GM12864 (cell line): ENCODE data around the gene MSLN.

ENCODE experiments used
- DNase-seq: peaks from one replicate; pipeline ENCODE4 v3.0.0-alpha.2; 2011; ENCODE audit warnings: low read depth
- H3K4me3 ChIP-seq: 2 replicates; pipeline ENCODE4 v1.5.1; 2011; ENCODE audit warnings: mild to moderate bottlenecking, low read depth, low read length, control low read depth
- CTCF ChIP-seq: IDR thresholded peaks from 2 replicates; pipeline ENCODE4 v1.5.1; 2011; ENCODE audit warnings: low read depth, mild to moderate bottlenecking, moderate library complexity, low read length, control low read depth, inconsistent platforms; ENCODE audit errors: missing control alignments

Gene MSLN

GRCh38 chr16:724188-725040, 36.1 kb upstream of the MSLN start:
- no peak for DNase-seq
- no peak overlapping the region for H3K4me3 ChIP-seq
- TF ChIP-seq CTCF: no peak

- no peak for DNase-seq
Measured at GRCh38 chr16:725041-725376, 35.5 kb upstream of the MSLN start.

GRCh38 chr16:725463-726187, 34.9 kb upstream of the MSLN start:
- no peak for TF ChIP-seq CTCF
- no peak for DNase-seq
- H3K4me3 ChIP-seq: no peak overlapping the region

More at GRCh38 chr16:725041-725376, 35.5 kb upstream of the MSLN start:
- no peak for TF ChIP-seq CTCF
- no peak overlapping the region for H3K4me3 ChIP-seq

GRCh38 chr16:726188-726437, 34.4 kb upstream of the MSLN start:
- TF ChIP-seq CTCF: no peak
- H3K4me3 ChIP-seq: no peak overlapping the region; the same call in none of the 2 replicates
- no peak for DNase-seq

GRCh38 chr16:726438-727290, 33.9 kb upstream of the MSLN start, which contains the start of the genes CCDC78 and HAGHL:
CCDC78 (minus strand) TSS chr16:726443; CDS start chr16:726367, 76 bp downstream.
HAGHL (plus strand) TSS chr16:727106; CDS start chr16:727510, 404 bp downstream.
- DNase-seq: no peak
- TF ChIP-seq CTCF: no peak
- H3K4me3 ChIP-seq: peak within 1 kb of the TSS; percentile 85

GRCh38 chr16:727291-727977, 33.1 kb upstream of the MSLN start:
- no peak for DNase-seq
- no peak for TF ChIP-seq CTCF
- peak overlapping the region; percentile 85 for H3K4me3 ChIP-seq
